Dermis microvascular lymphatic vessel endothelial cell (primary cell): ENCODE measurements around the gene ARHGEF7. TPM values are rescaled to one million over a fixed set of nuclear protein-coding genes. Genes with fewer than 3 reads are reported as not detected.
A peak's percentile ranks its signal among the peaks of the same experiment; 100 is the strongest.
"Not testable (repeated sequence)": the region's sequence is repeated elsewhere in the genome, so short reads cannot be mapped to it uniquely, and the experiment has no call there.

Experiments used
- DNase-seq, 2 donors: peaks; one replicate each; pipeline versions ENCODE4 v3.0.0 to v3.0.0-alpha.2; 2010; ENCODE audit warnings: low read depth in 2 of 2
- total RNA-seq: library from RNA; depleted of rRNA; stranded (reverse); fragments of >200 nt; gene quantifications from 2 replicates; pipeline ENCODE4 v1.2.1, GENCODE V29; 2014

Gene ARHGEF7, protein sequence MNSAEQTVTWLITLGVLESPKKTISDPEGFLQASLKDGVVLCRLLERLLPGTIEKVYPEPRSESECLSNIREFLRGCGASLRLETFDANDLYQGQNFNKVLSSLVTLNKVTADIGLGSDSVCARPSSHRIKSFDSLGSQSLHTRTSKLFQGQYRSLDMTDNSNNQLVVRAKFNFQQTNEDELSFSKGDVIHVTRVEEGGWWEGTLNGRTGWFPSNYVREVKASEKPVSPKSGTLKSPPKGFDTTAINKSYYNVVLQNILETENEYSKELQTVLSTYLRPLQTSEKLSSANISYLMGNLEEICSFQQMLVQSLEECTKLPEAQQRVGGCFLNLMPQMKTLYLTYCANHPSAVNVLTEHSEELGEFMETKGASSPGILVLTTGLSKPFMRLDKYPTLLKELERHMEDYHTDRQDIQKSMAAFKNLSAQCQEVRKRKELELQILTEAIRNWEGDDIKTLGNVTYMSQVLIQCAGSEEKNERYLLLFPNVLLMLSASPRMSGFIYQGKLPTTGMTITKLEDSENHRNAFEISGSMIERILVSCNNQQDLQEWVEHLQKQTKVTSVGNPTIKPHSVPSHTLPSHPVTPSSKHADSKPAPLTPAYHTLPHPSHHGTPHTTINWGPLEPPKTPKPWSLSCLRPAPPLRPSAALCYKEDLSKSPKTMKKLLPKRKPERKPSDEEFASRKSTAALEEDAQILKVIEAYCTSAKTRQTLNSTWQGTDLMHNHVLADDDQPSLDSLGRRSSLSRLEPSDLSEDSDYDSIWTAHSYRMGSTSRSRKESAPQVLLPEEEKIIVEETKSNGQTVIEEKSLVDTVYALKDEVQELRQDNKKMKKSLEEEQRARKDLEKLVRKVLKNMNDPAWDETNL
- 227 and 250 TPM in 2 replicates for total RNA-seq

DNA sequence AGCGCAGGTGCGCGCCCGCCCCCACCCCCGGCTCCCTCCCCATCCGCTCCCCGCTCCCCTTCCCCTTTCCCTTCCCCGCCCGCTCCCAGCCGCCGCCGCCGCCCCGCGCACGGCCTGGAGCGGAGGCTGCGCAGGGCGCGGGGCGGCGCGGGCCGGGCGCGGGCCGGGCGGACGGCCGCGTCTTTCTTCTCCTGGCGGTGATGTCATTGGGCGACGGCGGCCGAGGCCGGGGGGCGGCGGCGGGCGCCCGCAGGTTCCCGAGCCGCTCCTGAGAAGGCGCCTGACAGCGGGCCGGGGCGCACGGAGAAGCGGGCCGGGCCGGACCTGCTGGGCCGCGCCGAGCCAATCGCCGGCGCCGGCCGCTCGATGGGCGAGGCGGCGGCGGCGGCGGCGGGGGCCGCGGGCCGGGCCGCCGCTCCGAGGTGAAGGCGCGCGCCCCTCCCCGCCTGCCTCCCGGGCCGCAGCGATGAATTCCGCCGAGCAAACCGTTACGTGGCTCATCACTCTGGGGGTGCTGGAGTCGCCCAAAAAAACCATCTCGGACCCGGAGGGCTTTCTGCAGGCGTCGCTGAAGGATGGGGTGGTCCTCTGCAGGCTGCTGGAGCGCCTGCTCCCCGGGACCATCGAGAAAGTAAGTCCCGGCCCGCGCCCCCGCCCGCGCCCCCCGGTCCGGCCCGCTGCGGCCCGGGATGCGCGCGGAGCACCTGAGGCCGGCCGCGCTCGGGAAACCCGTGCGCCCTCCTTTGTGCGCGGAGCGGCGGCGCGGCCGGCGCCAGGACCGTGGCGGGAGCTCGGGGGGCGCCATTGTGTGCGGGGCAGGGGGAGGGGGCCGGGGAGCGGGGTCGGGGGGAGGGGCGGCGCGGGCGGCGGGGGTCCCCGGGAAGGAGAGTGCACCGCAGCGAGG lies at the start of gene ARHGEF7:
ARHGEF7 (plus strand) TSS at position 250 of the 904 bp plus-strand sequence; CDS start at position 467, 217 bp downstream.
- peak in 1 of 2 donors; percentile 11 for DNase-seq

DNA sequence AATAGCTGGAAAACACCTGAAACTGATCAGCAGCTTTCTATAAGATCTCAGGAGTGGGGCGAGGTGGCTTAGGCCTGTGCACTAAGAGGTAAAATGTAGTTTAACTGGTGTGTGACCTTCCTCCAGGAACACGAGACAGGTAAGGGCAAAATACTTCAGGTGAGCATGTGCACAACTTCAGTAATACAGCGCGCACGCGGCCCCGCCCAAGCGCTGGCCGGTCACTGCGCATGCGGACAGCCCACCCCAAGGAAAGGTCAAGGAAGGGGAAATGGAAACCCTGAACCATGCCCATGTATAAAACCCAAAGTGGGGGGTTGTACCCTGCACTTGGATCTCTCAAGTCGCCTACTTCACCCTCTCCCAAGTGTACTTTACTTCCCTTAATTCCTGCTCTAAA lies 49.4 kb upstream of the ARHGEF7 start:
- no peak for DNase-seq

DNA sequence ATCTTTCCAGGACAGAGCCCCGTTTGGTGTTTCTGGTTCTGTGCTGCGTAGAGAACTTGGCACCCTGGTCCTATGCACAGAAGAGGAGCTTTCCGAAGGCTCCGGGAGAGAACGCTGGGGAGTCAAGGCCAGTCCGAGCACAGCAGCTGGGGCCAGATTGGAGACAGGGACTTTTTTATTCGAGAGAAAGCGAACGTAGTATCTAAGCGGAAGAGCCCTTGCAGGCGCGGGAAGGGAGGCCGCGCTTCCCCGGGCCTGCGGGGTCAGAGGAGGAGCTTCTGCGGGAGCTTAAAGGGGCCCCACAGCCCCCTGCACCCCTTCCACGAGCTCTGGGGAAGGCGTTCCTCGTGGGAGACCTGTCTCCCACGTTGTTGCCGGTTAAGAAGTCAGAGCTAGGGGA lies 48.6 kb upstream of the ARHGEF7 start:
- DNase-seq: no peak

DNA sequence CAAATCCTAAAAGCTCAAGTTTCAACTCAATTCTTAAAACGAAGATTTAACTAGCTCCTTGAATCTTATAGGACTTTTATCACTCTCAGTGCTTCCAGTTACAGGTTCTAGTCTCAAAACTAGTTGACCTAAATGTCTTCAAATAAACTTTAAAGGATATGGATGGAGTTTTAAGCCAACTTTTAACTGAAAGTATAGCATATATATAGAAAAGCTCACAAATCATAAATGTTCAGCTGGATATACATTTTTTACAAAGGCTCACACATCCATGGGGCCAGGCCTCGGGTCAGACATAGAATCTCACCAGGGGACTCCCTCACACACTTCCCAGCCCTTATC lies 47.1 kb upstream of the ARHGEF7 start:
- no peak for DNase-seq

DNA sequence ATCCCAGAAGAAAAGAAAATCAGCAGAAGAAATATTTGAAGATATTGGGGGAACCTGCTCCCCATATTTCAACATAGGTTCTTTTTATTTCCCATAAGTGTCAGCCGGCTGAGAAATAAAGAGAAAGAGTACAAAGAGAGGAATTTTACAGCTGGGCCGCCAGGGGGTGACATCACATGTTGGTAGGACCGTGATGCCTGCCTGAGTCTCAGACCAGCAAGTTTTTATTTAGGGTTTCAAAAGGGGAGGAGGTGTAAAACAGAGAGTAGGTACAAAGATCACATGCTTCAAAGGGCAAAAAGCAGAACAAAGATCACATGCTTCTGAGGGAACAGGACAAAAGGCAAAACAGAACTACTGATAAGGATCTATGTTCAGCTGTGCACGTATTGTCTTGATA lies 44.0 kb upstream of the ARHGEF7 start:
- peak in 1 of 2 donors; percentile 41 for DNase-seq

DNA sequence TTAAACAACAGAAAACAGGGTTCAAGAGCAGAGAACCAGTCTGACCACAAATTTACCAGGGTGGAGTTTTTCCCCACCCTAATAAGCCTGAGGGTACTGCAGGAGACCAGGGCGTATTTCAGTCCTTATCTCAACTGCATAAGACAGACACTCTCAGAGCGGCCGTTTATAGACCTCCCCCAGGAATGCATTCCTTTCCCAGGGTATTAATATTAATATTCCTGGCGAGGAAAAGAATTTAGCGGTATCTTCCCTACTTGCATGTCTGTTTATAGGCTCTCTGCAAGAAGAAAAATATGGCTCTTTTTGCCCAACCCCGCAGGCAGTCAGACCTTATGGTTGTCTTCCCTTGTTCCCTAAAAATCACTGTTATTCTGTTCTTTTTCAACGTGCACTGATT lies 43.6 kb upstream of the ARHGEF7 start:
- not testable (repeated sequence) for DNase-seq

DNA sequence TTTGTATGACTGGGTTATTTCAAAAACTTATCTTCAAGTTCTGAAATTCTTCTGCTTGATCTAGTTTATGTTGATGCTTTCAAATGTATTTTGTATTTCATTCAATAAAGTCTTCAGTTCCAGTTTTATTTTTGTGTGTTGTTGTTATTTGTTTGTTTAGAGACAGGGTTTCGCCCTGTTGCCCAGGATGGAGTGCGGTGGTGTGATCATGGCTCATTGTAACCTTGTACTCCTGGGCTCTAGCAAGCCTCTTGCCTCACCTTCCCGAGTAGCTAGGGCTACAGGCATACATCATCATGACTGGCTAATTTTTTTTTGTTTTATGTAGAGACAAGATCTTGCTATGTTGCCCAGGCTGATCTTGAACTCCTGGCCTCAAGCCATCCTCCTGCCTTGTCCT lies 40.3 kb upstream of the ARHGEF7 start:
- DNase-seq: no peak

DNA sequence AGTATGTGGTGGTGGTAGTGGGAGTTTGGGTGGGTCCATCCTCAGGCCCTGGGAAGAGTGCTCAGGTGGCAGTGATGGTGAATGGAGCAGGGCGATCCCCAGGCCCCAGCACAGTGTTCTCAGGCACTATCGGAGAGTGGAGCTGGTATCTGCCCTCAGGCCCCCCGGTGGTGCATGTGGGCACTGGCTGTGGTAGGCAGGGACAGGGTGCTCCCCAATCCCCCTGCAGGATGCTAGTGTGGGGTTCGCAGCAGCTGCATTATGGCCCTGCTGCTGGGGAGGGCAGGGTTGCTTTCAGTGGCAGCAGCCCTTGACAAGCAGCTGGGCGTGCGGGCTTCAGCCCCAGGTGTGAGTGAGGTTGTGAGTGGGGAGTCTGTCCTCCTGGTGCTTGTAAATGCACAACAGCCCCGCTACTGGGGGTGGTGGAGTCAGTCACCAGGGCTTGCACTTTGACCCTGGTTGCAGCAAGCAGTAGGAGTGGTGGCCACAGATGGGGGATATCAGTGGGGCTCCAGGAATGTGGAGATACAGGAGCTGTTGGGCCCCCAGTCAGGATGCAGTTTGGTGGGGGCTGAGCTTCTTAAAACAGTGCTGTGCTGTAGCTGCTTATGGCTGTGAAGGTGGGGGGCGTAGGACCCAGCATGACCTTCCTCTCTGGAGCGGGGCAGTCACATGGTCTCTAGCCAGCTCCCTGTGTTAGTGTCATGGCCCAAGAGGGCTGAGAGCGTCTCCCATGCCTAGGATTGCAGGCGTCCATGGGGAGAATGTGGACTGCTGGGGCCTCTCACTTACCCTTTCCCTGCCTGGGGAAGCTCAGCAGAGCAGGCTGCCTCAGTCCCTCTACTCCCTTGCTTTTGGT lies 38.7 kb upstream of the ARHGEF7 start:
- no peak for DNase-seq

DNA sequence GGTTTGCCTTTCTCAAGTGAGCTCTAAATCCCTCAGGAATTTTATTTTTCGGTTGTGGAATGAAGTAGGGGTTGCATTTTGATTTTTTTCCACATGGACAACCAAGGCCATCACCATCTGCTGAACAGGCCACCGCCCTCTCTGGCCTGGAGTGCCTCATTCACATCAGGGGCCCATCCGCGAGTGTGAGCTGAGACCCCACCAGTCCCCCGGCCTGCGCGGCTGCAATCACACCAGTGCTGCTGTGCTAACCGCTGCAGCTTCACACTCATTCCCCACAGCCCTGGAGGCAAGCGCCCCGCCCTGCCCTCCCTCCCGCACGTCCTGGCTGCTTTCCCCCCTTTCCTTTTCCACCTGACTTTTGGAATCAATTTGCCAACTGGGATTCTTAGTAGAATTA lies 35.7 kb upstream of the ARHGEF7 start:
- DNase-seq: no peak

DNA sequence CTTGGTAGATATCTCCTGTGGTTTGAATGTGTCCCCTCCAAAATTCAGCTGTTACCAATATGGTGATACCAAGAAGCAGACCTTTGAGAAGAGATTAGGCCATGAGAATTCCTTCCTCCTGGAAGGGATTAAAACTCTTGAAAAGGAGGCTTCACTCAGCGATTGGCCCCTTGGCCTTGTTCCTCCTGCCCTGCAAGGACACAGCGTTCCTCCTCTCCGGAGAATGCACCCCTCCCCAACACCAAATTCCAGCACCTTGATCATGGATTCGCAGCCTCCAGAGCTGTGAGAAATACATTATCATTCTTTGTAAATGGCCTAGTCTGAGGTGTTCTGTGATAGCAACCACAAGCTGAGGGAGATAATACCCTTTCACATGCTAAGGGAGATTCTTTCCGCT lies 34.5 kb upstream of the ARHGEF7 start:
- DNase-seq: no peak

DNA sequence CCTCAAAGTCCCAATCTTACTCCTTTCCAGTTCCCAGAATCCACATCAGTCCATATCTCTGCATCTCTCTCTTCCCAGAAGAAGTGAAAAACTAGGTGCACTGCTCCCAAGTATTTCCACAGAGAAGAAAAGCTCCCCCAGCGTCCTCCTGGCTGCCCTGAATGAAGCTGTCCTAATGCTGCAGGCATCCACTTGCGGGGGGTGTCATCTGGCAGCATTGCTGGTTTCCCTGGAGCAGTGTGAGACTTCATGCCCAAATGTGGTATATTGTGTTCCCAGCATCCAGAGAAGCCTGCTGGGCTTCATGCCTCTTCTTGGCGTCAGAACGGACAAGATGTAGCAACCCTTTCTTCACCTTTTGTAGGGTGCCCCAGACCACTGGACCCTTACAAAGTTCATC lies 32.9 kb upstream of the ARHGEF7 start:
- no peak for DNase-seq

DNA sequence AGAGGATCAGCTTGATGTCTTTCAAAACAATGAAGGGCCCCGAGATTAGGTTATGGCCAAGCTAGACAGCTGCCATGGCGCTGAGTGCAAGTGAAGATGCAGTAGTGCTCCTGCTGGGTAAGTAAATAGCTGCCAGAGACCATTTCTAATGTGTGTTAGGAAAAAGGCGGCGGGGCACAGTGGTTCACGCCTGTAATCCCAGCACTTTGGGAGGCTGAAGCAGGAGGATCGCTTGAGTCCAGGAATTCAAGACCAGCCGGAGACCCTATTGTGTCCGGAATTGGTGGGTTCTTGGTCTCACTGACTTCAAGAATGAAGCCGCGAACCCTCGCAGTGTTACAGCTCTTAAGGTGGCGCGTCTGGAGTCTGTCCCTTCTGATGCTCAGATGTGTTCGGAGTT lies 32.3 kb upstream of the ARHGEF7 start:
- DNase-seq: not testable (repeated sequence)

DNA sequence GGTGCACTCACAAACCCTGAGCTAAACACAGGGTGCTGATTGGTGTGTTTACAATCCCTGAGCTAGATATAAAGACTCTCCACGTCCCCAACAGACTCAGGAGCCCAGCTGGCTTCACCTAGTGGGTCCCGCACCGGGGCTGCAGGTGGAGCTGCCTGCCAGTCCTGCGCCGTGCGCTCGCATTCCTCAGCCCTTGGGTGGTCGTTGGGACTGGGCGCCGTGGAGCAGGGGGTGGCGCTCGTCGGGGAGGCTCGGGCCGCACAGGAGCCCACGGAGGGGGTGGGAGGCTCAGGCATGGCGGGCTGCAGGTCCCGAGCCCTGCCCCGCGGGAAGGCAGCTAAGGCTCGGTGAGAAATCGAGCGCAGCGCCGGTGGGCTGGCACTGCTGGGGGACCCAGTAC lies 31.4 kb upstream of the ARHGEF7 start:
- DNase-seq: not testable (repeated sequence)

DNA sequence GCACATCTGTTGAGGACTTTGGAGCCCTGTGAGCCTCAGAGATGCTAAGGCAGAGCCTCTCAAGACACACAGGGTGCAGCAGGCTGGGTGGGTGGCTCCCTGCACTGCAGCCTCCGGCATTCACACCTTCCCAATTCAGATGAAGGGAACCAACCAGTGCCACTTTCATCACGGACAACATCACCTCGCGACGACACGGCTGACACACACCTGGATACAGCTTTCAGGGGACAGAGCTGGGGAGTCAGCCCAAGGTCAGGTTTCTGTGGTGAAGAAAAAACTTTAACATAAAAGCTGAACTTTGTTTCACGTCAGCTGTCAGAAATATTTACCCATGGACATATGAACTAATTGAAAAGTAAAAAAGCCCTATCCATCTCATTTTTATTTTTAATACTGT lies 24.9 kb upstream of the ARHGEF7 start:
- no peak for DNase-seq

DNA sequence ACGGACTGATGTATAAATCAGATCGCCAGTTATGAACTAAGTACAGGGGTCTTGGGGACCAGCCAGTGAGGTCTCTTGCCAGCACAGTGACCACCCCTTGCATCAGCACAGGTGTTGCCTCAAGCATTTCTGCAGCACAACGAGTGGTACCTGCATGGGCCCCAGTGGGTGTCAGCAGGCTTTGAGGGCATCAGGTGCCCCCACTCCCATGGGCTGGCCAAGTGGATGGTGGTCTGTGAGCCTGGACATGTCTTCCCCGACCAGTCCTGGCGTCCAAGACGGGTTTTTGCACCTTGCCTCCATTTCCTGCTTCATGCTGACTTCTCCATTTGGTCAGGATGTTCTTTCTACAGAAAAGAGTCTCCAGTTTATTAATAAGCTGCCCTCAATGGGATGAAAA lies 22.4 kb upstream of the ARHGEF7 start:
- no peak for DNase-seq

DNA sequence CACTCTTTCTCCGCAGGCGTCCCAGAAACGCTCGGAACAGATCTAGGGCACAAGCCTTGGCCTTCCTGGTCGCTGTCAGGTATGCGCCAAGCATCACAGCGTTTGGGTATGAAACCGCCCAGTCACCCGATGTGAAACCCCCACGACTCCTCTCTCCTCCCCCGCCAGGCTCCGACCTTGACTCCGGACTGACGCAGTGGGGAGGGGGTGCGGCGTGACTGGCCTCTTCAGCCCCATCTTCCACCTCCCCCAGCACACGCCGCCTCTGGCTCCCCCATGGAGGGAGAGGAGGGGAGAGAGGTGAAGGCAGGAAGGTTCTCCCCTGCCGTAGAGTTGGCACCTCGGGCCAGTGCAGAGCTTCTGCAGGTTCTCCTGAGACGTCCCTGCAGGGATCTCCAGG lies 22.0 kb upstream of the ARHGEF7 start:
- DNase-seq: no peak

DNA sequence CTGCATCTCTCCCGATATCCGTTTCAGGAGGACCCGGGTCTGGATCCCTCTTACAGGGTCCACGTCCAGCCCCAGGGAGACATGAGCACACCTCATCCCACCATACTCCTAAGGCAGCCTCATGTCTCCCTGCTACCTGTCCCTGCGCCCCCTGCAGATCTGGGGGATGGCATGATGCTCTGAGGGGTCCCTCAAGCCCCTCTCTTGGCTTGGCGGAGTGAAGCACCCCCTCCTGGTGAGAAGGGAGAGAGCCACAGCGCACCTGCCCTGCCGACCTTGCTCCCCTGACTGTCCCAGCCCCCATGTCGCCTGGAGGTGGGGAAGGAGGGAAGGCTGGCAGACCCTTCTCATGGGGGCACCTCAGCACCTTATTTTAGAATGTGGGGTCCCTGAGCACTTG lies 21.5 kb upstream of the ARHGEF7 start:
- no peak for DNase-seq

DNA sequence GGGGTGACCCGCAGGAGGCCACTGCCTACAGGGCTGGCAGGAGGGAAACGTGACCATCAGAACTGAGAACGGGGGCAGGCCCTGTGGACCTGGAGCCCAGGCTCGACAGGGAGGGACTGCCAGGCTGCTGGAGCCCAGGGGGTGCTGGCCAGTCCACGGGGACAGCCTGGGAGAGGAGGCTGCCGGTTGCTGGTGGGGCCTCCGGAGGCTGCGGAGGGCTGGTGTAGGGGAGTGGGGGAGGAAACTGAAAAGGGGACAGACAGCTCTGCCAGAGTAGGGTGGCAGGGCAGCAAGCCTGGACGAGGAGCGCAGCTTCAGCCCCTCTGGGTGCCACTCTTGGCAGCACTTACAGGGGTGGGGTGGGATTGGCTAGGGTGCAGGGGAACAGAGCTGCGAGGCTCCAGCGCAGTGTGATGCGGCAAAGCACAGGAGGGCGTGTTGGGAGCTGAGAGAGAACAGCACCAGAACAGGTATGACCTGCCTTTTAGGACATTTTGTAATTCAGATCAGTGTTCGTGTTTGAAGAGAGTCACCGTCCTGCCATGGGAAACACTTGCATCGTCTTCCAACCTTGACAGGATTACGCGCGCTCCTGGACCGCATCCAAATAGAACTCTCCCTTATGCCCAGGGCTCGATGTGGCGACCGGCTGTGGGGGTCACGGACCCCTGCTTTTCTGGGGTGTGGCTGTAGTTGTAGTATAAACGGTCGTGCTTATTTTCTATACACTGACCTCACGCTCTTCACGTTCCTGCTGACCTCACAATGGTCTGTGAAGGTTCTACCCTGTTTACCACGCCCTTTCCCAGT lies 19.9 kb upstream of the ARHGEF7 start:
- no peak for DNase-seq

DNA sequence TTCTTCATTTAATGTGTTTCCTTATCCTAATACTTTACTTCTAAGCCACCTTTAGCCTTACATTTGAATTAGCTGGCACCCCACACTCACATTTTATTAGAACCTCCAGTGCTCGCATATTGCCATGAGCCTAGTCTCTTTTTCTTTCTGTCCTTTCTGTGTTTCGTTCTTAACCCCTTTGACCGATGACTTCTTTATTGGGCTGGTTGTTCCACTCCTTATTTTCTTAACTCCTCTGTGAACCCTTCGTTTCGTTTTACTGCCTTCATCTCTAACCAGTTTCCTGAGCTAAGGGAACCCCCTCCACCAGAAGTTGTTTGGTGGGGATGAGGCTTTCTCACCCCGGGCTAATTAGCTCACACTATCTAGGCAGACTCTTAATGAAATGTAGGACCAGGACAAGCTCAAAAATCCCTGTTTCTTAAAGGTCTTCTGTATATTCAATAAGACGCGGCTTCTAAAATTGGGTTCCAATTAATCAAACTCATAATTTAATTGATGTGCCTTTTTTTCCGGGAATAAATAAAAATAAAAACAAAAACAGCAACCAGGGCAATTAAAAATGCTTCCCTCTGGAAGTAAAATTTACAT lies 19.1 kb upstream of the ARHGEF7 start:
- DNase-seq: no peak

DNA sequence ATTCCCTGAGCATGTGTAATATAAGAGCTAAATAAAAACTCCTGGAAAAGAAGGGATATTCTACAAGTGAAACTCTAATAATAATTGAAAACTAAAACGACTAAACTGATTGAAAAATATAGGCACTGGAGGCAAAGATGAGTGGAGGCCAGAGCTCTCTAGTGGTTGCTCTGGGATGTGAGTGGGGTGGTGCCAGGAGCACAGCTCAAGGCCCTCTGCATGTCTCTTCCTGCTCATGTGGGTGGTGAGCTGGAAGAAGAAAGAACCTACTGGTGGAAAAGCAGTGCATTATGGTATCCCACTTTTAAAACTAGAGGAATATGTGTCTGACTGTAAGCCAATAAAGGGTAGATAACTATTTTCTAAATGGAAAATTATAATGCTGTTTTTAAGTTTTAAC lies 15.8 kb upstream of the ARHGEF7 start:
- no peak for DNase-seq
